Activated CD4-positive, CD25-positive, alpha-beta regulatory T cell treated with anti-CD3 and anti-CD28 coated beads, Interleukin-2, amount 50 U/mL, for 16 hours (primary cell): ENCODE data around the gene TP53BP1.
"Not testable (repeated sequence)": the region's sequence is repeated elsewhere in the genome, so short reads cannot be mapped to it uniquely, and the experiment has no call there.

Experiments used
- DNase-seq: peaks from one replicate; pipeline ENCODE4 v3.0.0-alpha.2; 2020; ENCODE audit warnings: low read depth, low spot score

The TP53BP1 gene, protein sequence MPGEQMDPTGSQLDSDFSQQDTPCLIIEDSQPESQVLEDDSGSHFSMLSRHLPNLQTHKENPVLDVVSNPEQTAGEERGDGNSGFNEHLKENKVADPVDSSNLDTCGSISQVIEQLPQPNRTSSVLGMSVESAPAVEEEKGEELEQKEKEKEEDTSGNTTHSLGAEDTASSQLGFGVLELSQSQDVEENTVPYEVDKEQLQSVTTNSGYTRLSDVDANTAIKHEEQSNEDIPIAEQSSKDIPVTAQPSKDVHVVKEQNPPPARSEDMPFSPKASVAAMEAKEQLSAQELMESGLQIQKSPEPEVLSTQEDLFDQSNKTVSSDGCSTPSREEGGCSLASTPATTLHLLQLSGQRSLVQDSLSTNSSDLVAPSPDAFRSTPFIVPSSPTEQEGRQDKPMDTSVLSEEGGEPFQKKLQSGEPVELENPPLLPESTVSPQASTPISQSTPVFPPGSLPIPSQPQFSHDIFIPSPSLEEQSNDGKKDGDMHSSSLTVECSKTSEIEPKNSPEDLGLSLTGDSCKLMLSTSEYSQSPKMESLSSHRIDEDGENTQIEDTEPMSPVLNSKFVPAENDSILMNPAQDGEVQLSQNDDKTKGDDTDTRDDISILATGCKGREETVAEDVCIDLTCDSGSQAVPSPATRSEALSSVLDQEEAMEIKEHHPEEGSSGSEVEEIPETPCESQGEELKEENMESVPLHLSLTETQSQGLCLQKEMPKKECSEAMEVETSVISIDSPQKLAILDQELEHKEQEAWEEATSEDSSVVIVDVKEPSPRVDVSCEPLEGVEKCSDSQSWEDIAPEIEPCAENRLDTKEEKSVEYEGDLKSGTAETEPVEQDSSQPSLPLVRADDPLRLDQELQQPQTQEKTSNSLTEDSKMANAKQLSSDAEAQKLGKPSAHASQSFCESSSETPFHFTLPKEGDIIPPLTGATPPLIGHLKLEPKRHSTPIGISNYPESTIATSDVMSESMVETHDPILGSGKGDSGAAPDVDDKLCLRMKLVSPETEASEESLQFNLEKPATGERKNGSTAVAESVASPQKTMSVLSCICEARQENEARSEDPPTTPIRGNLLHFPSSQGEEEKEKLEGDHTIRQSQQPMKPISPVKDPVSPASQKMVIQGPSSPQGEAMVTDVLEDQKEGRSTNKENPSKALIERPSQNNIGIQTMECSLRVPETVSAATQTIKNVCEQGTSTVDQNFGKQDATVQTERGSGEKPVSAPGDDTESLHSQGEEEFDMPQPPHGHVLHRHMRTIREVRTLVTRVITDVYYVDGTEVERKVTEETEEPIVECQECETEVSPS (N-terminal part only)

DNA sequence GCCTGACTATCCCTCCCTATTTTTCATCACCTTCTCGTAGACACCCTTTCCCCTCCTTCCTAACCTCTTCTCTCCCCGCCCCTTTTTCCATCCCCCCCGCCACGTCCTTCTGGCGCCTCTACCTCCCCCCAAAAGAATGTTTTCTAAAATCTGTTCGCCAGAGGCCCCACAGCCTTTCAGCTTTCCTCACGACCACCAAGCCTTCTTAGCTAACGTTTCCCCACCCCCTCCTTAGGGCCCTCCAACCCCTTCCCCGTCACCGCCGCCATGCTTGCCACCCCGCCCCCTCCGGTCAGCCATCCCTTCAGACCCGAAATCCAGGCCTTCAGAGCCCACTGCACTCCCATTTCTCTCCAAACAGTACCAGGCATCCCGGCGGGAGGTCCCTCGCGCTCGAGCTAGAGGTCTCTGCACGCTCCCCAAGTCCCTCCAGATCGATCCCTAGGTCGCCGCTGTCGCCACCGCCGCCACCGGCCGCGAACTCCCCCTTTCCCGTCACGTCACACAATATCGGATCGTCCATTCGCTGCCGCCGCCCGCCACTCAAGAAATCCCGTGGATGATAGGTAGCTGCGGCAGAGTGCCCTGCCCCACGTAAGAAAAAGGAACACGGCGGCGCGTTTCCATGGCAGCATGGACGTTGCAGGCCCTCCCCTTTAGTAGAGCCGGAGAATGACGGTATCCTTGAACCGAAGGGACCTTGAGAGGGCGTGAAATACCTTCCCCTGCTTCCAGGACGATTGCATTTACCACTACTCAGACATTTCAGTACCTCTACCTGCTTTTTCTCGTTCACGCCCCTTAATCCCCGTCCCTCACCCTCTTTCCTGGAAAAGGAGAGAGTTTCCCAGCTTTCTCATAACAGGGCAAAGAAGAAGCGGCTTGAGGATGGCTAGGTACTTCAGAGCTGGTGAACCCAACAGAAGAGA lies at the start of gene TP53BP1:
TP53BP1 (minus strand) TSS at position 484 of the 929 bp plus-strand sequence; CDS start at position 371, 113 bp downstream.
- DNase-seq: peak; percentile 93

DNA sequence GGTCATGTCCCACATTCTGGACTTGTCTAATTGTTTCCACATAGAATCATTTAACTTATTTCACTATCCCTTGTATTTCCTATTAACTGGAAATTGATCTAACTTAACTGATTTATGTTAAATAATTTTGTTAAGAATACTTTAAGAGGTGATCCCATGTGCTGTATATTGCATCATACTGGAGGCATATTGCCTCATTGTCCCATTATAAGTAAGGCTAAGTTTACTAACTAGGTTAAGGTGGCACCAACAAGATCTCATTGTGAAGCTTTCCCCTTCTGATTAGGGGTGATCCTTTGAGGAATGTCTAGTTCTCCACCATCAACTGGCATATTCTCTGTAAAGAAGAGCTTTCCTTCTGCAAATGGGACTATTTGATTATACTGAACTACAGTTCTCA lies 48.8 kb upstream of the TP53BP1 start:
- DNase-seq: no peak

DNA sequence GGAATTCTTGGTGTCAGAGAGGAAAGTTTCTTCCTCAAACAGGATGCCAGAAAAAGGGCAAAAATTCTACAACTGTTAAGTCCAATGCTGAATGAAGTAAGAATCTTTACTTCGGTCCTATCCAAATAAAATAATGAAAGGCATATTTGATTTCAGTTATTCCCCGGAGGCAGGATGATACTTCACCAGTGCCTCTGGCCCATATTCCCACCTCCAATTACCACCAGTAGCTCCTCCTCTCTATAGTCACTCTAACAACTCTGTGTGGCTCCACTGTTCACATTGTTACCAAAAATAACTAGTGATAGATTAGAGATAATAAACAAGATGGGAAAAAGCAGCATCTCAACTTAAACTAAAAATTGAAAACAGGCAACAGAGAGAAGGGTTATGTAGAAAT lies 45.1 kb upstream of the TP53BP1 start:
- no peak for DNase-seq

DNA sequence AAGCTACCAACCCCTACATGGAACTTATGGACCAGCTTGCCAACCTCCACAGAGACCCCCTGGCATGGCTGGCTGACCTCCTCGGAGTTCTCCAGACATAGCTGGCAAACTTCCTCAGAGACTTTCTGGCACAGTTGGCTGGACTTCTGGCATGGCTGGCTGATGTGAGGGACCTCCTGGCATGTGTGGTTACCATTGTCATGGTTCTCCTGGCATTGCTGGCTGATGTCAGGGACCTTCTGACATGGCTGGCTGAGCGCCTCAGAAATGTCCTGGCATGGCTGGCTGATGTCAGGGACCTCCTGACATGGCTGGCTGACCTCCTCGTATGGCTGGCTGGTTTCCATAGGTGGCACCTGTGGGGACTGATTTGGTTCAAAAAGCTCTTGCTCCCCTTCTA lies 41.9 kb upstream of the TP53BP1 start:
- no peak for DNase-seq

DNA sequence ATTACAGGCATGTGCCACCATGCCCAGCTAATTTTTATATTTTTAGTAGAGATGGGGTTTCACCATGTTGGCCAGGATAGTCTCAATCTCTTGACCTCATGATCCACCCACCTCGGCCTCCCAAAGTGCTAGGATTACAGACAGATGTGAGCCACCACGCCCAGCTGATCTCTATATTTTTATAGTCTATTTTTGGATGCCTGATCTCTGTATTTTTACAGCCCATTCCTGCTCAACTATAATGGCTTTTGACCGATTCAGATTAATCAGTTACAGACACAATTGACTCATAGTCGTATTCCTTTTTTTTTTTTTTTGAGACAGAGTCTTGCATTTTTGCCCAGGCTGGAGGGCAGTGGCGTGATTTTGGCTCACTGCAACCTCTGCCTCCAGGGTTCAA lies 39.9 kb upstream of the TP53BP1 start:
- DNase-seq: not testable (repeated sequence)

DNA sequence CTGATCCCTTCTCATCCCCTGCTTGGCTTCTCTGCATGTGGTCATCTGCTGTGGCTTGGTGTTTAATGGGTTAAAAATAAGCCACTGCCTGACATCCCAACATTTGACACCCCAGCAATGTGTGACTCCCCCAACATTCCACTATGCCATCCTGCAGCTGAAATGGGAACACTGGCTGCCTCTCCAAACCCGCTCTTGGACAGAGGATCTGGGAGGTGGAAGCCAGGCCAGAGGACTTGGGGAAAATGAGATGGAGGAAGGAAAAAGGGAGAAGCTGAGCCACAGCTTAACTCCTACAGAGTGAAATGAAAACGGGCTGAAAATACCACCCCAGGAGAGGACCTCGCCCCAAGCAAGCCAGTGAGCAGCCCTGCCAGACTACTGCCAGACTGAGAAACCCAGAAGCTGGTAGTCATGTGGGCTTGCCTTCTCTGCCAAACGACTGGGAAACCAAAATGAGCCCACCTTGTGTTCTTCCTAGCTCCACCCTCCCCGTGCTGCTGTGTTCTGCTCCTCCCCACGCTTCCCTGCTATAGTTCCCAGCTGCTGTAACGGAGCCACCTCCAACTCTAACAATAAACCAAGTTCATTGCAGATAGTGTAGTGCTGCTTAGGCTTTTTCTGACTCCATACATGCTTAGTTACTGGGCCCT lies 38.2 kb upstream of the TP53BP1 start:
- DNase-seq: no peak

DNA sequence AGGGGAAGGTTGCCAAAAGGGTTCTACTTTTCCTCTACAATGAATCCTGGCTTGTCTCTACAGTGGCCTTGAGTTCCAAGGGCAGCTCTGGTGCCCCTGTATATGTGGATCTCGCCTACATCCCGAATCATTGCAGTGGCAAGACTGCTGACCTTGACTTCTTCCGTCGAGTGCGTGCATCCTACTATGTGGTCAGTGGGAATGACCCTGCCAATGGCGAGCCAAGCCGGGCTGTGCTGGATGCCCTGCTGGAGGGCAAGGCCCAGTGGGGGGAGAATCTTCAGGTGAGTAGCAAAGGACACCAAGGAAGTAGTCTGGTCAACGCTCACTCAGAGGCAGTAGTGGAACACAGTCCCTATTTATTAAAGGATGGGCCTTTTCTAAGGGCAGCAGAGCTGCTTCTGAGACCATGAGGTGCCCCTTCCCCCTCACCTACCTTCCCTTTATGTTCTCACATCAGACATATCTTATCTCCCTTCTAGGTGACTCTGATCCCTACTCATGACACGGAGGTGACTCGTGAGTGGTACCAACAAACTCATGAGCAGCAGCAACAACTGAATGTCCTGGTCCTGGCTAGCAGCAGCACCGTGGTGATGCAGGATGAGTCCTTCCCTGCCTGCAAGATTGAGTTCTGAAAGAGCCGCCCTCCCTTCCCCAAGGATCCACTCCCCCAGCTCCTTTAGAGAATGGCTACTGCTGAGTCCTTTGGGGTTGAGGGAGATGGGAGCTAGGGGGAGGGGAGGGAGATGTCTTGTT lies 36.8 kb upstream of the TP53BP1 start:
- DNase-seq: no peak

DNA sequence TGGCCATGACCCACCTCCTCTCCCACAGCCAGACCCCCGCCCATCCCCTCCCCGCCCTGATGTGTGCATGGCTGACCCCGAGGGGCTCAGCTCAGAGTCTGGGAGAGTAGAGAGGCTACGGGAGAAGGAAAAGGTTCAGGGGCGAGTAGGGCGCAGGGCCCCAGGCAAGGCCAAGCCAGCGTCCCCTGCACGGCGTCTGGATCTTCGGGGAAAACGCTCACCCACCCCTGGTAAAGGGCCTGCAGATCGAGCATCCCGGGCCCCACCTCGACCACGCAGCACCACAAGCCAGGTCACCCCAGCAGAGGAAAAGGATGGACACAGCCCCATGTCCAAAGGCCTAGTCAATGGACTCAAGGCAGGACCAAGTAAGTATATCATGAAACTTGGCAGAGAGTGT lies 36.2 kb upstream of the TP53BP1 start:
- no peak for DNase-seq

DNA sequence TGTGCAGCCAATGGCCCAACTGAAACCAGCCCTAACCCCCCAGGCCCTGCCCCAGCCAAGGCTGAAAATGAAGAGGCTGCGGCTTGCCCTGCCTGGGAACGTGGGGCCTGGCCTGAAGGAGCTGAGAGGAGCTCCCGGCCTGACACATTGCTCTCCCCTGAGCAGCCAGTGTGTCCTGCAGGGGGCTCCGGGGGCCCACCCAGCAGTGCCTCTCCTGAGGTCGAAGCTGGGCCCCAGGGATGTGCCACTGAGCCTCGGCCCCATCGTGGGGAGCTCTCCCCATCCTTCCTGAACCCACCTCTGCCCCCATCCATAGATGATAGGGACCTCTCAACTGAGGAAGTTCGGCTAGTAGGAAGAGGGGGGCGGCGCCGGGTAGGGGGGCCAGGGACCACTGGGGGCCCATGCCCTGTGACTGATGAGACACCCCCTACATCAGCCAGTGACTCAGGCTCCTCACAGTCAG lies 35.6 kb upstream of the TP53BP1 start:
- DNase-seq: no peak

DNA sequence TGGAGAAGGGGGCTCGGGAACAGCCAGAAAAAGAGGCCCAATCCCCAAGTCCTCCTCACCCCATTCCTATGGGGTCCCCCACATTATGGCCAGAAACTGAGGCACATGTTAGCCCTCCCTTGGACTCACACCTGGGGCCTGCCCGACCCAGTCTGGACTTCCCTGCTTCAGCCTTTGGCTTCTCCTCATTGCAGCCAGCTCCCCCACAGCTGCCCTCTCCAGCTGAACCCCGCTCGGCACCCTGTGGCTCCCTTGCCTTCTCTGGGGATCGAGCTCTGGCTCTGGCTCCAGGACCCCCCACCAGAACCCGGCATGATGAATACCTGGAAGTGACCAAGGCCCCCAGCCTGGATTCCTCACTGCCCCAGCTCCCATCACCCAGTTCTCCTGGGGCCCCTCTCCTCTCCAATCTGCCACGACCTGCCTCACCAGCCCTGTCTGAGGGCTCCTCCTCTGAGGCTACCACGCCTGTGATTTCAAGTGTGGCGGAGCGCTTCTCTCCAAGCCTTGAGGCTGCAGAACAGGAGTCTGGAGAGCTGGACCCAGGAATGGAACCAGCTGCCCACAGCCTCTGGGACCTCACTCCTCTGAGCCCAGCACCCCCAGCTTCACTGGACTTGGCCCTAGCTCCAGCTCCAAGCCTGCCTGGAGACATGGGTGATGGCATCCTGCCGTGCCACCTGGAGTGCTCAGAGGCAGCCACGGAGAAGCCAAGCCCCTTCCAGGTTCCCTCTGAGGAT lies 35.0 kb upstream of the TP53BP1 start:
- no peak for DNase-seq

DNA sequence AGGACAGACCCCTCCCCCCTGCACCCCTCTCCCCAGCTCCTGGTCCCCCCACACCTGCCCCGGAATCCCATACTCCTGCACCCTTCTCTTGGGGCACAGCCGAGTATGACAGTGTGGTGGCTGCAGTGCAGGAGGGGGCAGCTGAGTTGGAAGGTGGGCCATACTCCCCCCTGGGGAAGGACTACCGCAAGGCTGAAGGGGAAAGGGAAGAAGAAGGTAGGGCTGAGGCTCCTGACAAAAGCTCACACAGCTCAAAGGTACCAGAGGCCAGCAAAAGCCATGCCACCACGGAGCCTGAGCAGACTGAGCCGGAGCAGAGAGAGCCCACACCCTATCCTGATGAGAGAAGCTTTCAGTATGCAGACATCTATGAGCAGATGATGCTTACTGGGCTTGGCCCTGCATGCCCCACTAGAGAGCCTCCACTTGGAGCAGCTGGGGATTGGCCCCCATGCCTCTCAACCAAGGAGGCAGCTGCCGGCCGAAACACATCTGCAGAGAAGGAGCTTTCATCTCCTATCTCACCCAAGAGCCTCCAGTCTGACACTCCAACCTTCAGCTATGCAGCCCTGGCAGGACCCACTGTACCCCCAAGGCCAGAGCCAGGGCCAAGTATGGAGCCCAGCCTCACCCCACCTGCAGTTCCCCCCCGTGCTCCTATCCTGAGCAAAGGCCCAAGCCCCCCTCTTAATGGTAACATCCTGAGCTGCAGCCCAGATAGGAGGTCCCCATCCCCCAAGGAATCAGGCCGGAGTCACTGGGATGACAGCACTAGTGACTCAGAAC lies 34.3 kb upstream of the TP53BP1 start:
- no peak for DNase-seq

DNA sequence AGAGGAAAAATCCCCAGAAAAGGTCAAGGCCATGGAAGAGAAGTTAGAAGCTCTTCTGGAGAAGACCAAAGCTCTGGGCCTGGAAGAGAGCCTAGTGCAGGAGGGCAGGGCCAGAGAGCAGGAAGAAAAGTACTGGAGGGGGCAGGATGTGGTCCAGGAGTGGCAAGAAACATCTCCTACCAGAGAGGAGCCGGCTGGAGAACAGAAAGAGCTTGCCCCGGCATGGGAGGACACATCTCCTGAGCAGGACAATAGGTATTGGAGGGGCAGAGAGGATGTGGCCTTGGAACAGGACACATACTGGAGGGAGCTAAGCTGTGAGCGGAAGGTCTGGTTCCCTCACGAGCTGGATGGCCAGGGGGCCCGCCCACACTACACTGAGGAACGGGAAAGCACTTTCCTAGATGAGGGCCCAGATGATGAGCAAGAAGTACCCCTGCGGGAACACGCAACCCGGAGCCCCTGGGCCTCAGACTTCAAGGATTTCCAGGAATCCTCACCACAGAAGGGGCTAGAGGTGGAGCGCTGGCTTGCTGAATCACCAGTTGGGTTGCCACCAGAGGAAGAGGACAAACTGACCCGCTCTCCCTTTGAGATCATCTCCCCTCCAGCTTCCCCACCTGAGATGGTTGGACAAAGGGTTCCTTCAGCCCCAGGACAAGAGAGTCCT lies 33.4 kb upstream of the TP53BP1 start:
- DNase-seq: no peak

DNA sequence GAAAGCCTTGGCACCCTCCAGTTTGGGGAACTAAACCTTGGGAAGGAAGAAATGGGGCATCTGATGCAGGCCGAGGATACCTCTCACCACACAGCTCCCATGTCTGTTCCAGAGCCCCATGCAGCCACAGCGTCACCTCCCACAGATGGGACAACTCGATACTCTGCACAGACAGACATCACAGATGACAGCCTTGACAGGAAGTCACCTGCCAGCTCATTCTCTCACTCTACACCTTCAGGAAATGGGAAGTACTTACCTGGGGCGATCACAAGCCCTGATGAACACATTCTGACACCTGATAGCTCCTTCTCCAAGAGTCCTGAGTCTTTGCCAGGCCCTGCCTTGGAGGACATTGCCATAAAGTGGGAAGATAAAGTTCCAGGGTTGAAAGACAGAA lies 32.2 kb upstream of the TP53BP1 start:
- DNase-seq: no peak

DNA sequence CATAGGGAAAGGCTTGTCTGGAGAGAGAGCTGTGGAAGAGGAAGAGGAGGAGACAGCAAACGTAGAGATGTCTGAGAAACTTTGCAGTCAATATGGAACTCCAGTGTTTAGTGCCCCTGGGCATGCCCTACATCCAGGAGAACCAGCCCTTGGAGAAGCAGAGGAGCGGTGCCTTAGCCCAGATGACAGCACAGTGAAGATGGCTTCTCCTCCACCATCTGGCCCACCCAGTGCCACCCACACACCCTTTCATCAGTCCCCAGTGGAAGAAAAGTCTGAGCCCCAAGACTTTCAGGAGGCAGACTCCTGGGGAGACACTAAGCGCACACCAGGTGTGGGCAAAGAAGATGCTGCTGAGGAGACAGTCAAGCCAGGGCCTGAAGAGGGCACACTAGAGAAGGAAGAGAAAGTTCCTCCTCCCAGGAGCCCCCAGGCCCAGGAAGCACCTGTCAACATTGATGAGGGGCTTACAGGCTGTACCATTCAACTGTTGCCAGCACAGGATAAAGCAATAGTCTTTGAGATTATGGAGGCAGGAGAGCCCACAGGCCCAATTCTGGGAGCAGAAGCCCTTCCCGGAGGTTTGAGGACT lies 31.4 kb upstream of the TP53BP1 start:
- no peak for DNase-seq

DNA sequence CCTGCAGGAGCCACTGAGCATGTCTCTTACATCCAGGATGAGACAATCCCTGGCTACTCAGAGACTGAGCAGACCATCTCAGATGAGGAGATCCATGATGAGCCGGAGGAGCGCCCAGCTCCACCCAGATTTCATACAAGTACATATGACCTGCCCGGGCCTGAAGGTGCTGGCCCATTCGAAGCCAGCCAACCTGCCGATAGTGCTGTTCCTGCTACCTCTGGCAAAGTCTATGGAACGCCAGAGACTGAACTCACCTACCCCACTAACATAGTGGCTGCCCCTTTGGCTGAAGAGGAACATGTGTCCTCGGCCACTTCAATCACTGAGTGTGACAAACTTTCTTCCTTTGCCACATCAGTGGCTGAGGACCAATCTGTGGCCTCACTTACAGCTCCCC lies 30.7 kb upstream of the TP53BP1 start:
- no peak for DNase-seq

DNA sequence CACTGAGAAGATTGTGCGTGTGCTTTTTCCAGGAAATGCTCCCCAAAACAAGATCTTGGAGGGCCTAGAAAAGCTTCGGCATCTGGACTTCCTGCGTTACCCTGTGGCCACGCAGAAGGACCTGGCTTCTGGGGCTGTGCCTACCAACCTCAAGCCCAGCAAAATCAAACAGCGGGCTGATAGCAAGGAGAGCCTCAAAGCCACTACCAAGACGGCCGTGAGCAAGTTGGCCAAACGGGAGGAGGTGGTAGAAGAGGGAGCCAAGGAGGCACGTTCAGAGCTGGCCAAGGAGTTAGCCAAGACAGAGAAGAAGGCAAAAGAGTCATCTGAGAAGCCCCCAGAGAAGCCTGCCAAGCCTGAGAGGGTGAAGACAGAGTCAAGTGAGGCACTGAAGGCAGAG lies 29.3 kb upstream of the TP53BP1 start:
- no peak for DNase-seq

DNA sequence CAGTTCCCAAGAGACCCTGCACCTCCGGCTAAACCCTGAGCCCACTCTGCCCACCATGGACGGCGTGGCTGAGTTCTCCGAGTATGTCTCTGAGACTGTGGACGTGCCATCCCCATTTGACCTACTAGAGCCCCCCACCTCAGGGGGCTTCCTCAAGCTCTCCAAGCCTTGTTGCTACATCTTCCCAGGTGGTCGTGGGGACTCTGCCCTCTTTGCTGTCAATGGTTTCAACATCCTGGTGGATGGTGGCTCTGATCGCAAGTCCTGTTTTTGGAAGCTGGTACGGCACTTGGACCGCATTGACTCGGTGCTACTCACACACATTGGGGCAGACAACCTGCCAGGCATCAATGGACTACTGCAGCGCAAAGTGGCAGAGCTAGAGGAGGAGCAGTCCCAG lies 28.5 kb upstream of the TP53BP1 start:
- DNase-seq: no peak
